MM.1S (cell line): Measurements from ENCODE around the gene TTBK1.
A peak's percentile ranks its signal among the peaks of the same experiment; 100 is the strongest.

Source experiments
- DNase-seq: peaks from one replicate; pipeline ENCODE4 v3.0.0-alpha.2; 2015
- H2AFZ ChIP-seq: fragments of 300-600 bp; sonication (generic); 2 replicates; pipeline ENCODE4 v1.6.0; 2016; ENCODE audit warnings: antibody characterized with exemption, low read length
- H3F3A ChIP-seq: fragments of 300-600 bp; sonication (generic); 2 replicates; pipeline ENCODE4 v1.6.1; 2016; ENCODE audit warnings: mild to moderate bottlenecking, antibody characterized with exemption, low read length, moderate library complexity, mixed read lengths; ENCODE audit not compliant: insufficient read depth
- H3K27ac ChIP-seq: fragments of 300-600 bp; sonication (generic); 2 replicates; pipeline ENCODE4 v1.5.1; 2016; ENCODE audit warnings: mild to moderate bottlenecking, low read length
- H3K27me3 ChIP-seq: fragments of 300-600 bp; sonication (generic); replicated peaks from 2 replicates; pipeline ENCODE4 v1.6.0; 2016; ENCODE audit warnings: low read length; ENCODE audit not compliant: insufficient read depth
- H3K36me3 ChIP-seq: fragments of 300-600 bp; sonication (generic); replicated peaks from 2 replicates; pipeline ENCODE4 v1.6.1; 2016; ENCODE audit warnings: mild to moderate bottlenecking, low read length, mixed read lengths; ENCODE audit not compliant: insufficient read depth
- H3K4me1 ChIP-seq: fragments of 300-600 bp; sonication (generic); 2 replicates; pipeline ENCODE4 v1.6.1; 2016; ENCODE audit warnings: low read length, mixed read lengths
- H3K4me2 ChIP-seq: fragments of 300-600 bp; sonication (generic); 2 replicates; pipeline ENCODE4 v1.6.0; 2016; ENCODE audit warnings: low read depth, low read length
- H3K4me3 ChIP-seq: fragments of 300-600 bp; sonication (generic); 2 replicates; pipeline ENCODE4 v1.5.1; 2016; ENCODE audit warnings: low read length, mixed read lengths
- H3K79me2 ChIP-seq: fragments of 300-600 bp; sonication (generic); 2 replicates; pipeline ENCODE4 v1.6.1; 2016; ENCODE audit warnings: mixed run types, low read length, mixed read lengths
- H3K9ac ChIP-seq: fragments of 300-600 bp; sonication (generic); 2 replicates; pipeline ENCODE4 v1.6.1; 2016; ENCODE audit warnings: low read length, mixed read lengths
- H3K9me2 ChIP-seq: fragments of 300-600 bp; sonication (generic); replicated peaks from 2 replicates; pipeline ENCODE4 v1.6.1; 2016; ENCODE audit warnings: mild to moderate bottlenecking, low read length, mixed read lengths; ENCODE audit not compliant: insufficient read depth
- H3K9me3 ChIP-seq: fragments of 300-600 bp; sonication (generic); replicated peaks from 2 replicates; pipeline ENCODE4 v1.6.1; 2016; ENCODE audit warnings: mild to moderate bottlenecking, low read length, mixed read lengths; ENCODE audit not compliant: insufficient read depth
- H4K20me1 ChIP-seq: fragments of 300-600 bp; sonication (generic); 2 replicates; pipeline ENCODE4 v1.6.1; 2016; ENCODE audit warnings: mild to moderate bottlenecking, low read length, moderate library complexity, mixed read lengths; ENCODE audit not compliant: insufficient read depth
- CTCF ChIP-seq: fragments of 300-600 bp; sonication (generic); IDR thresholded peaks from 2 replicates; pipeline ENCODE4 v1.5.1; 2016; ENCODE audit warnings: antibody characterized with exemption, low read length, mixed read lengths
- EZH2 ChIP-seq: fragments of 300-600 bp; sonication (generic); optimal IDR thresholded peaks from 2 replicates; pipeline ENCODE3; 2017; ENCODE audit warnings: low read depth, mild to moderate bottlenecking, antibody characterized with exemption, low read length, mixed read lengths
- EZH2phosphoT487 ChIP-seq: fragments of 300-600 bp; sonication (generic); IDR thresholded peaks from 2 replicates; pipeline ENCODE4 v1.6.1; 2018; ENCODE audit warnings: antibody characterized with exemption, low read length

The TTBK1 gene

GRCh38 chr6:43307451-43308100 lies 64.3 kb downstream of the TTBK1 start:
- Histone ChIP-seq H3K4me3 (no peak overlapping the region), H3K9ac (no peak overlapping the region), H3K9me2 (no peaks in the 10 kb centered on the region), H3K27ac (no peak overlapping the region), H4K20me1 (no peaks in the 10 kb centered on the region), H3K36me3 (no peaks in the 10 kb centered on the region), H3K79me2 (no peaks in the 10 kb centered on the region), H3K27me3 (no peaks in the 10 kb centered on the region), H3K9me3 (no peaks in the 10 kb centered on the region), H2AFZ (no peak overlapping the region), H3K4me2 (no peak overlapping the region), H3K4me1 (no peaks in the 10 kb centered on the region), H3F3A (no peaks in the 10 kb centered on the region)
- DNase-seq: no peak
- TF ChIP-seq EZH2phosphoT487 (no peak), EZH2 (no peak), CTCF (no peak)

GRCh38 chr6:43308101-43308989 lies 65.1 kb downstream of the TTBK1 start, which contains the start of gene CRIP3:
CRIP3 (minus strand) TSS chr6:43308826; CDS start chr6:43308792, 34 bp downstream.
- Histone ChIP-seq H3K9me2 (no peaks in the 10 kb centered on the region), H3K27ac (no peak within 1 kb of the TSS), H3K4me3 (peak within 1 kb of the TSS; percentile 49), H4K20me1 (no peaks in the 10 kb centered on the region), H3K4me2 (peak within 1 kb of the TSS; percentile 68), H3K4me1 (no peaks in the 10 kb centered on the region), H3F3A (no peaks in the 10 kb centered on the region), H2AFZ (peak within 1 kb of the TSS; percentile 59), H3K79me2 (no peaks in the 10 kb centered on the region), H3K36me3 (no peaks in the 10 kb centered on the region), H3K27me3 (no peaks in the 10 kb centered on the region), H3K9ac (no peak within 1 kb of the TSS), H3K9me3 (no peaks in the 10 kb centered on the region)
- TF ChIP-seq CTCF (peak; percentile 51), EZH2 (no peak), EZH2phosphoT487 (no peak)
- DNase-seq: peak; percentile 39

GRCh38 chr6:43308990-43309477 lies 65.8 kb downstream of the TTBK1 start:
- peak overlapping the region; percentile 49 for H3K4me3 ChIP-seq
- TF ChIP-seq EZH2 (no peak), CTCF (no peak), EZH2phosphoT487 (no peak)
- H3K27me3 ChIP-seq: no peaks in the 10 kb centered on the region
- H2AFZ ChIP-seq: peak overlapping the region; percentile 59
- no peaks in the 10 kb centered on the region for H3K9me3 ChIP-seq
- H3K36me3 ChIP-seq: no peaks in the 10 kb centered on the region
- no peaks in the 10 kb centered on the region for H3K79me2 ChIP-seq
- no peaks in the 10 kb centered on the region for H3K9me2 ChIP-seq
- no peak overlapping the region for H3K9ac ChIP-seq
- H4K20me1 ChIP-seq: no peaks in the 10 kb centered on the region
- no peak overlapping the region for H3K27ac ChIP-seq
- no peak for DNase-seq
- H3K4me2 ChIP-seq: peak overlapping the region; percentile 68
- H3K4me1 ChIP-seq: no peaks in the 10 kb centered on the region
- H3F3A ChIP-seq: no peaks in the 10 kb centered on the region
